Fibroblast of lung (primary cell): ENCODE results near the gene TMEM121B.

ENCODE experiments used
- EZH2 ChIP-seq: IDR thresholded peaks from 2 replicates; pipeline ENCODE4 v1.5.1; 2012; ENCODE audit warnings: low read length, control low read depth, mild to moderate bottlenecking; ENCODE audit errors: missing control alignments
- TF ChIP-seq, protein P1 (sequence below), 2 donors: IDR thresholded peaks in 1 of 2; conservative IDR thresholded peaks in 1 of 2; 1 replicate in 1 of 2; 2 replicates in 1 of 2; pipeline ENCODE4 v1.5.1; 2011 to 2012; ENCODE audit warnings: low read length in 2 of 2, control low read depth in 1 of 2, inconsistent platforms in 1 of 2, low read depth in 1 of 2, mild to moderate bottlenecking in 1 of 2

DNA sequence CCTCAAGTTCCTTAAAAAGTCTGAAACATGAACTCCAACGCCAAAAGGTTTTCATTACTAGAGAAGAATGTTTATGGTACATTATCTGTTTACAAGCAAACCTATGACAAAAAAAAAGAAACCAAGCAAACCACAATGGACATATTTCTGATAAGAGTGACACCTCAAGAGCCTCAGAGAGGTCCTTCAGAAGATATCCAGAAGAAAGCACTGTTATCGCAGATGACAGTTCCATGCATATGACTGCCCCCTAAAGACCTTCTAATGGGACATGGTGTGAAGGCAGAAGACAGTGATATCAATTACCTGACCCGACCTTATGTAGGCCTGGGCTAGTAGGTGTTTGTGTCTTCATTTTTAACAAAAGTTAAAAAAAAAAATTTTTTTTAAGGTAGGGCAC lies 34.8 kb upstream of the TMEM121B start:
- TF ChIP-seq, protein P1, sequence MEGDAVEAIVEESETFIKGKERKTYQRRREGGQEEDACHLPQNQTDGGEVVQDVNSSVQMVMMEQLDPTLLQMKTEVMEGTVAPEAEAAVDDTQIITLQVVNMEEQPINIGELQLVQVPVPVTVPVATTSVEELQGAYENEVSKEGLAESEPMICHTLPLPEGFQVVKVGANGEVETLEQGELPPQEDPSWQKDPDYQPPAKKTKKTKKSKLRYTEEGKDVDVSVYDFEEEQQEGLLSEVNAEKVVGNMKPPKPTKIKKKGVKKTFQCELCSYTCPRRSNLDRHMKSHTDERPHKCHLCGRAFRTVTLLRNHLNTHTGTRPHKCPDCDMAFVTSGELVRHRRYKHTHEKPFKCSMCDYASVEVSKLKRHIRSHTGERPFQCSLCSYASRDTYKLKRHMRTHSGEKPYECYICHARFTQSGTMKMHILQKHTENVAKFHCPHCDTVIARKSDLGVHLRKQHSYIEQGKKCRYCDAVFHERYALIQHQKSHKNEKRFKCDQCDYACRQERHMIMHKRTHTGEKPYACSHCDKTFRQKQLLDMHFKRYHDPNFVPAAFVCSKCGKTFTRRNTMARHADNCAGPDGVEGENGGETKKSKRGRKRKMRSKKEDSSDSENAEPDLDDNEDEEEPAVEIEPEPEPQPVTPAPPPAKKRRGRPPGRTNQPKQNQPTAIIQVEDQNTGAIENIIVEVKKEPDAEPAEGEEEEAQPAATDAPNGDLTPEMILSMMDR (conservative IDR thresholded peaks at IDR 0.05 in 1 of 2, IDR thresholded peaks at IDR 0.05 in 1 of 2; ENCODE audit: low read depth in 1 of 2, low read length in 2 of 2), result no peak
- no peak for TF ChIP-seq EZH2
